ENCODE data around the gene TBC1D22B.

DNA sequence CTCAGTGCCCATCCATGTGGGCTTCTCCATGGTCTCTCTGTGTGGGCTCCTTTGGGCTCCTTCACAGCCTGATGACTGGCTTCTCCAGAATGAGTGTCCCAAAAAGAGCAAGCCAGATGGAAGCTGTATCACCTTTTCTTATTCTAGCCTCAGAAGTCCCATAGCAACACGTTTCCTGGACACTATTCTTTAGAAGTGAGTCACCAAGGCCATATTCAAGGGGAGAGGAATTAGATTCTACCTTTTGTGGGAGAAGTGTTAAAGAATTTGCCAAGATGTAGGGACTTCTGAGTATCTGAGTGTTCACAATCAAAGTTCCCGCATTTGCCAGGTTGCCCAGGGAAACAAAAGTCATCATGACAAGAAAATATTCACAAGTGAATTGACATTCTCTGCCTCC lies 20.7 kb upstream of the TBC1D22B start:
- TF ChIP-seq, protein P1, sequence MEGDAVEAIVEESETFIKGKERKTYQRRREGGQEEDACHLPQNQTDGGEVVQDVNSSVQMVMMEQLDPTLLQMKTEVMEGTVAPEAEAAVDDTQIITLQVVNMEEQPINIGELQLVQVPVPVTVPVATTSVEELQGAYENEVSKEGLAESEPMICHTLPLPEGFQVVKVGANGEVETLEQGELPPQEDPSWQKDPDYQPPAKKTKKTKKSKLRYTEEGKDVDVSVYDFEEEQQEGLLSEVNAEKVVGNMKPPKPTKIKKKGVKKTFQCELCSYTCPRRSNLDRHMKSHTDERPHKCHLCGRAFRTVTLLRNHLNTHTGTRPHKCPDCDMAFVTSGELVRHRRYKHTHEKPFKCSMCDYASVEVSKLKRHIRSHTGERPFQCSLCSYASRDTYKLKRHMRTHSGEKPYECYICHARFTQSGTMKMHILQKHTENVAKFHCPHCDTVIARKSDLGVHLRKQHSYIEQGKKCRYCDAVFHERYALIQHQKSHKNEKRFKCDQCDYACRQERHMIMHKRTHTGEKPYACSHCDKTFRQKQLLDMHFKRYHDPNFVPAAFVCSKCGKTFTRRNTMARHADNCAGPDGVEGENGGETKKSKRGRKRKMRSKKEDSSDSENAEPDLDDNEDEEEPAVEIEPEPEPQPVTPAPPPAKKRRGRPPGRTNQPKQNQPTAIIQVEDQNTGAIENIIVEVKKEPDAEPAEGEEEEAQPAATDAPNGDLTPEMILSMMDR (IDR thresholded peaks at IDR 0.05): no peak
- no peak for TF ChIP-seq POLR2A (IDR thresholded peaks at IDR 0.05)

All from lower leg skin (tissue), 3 donors.